GM10847 (cell line): Measurements from ENCODE around the gene FAM204A.

Experiments used
- POLR2A ChIP-seq: IDR thresholded peaks from 2 replicates; pipeline ENCODE4 v1.6.1; 2011; ENCODE audit not compliant: insufficient read length; ENCODE audit errors: extremely low read depth

FAM204A gene

DNA sequence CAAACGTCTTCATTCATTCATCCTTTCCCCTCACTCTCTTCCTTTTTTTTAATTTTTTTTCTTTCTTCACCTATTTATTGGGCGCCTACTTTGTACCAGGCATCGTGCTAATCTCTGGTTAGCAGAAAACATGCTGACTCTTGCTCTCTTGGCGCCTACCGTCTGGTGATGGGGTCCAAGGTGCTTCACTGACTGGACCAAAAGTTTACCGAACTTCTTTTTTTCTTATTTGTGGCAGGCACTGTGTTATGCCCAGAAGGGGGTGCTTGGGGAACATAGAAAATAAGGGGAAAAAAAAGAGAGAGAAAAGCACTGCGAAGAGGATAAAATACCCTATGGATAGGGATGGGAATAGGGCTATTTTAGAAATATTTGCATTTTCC lies 505 bp upstream of the FAM204A start:
- no peak for TF ChIP-seq POLR2A

- TF ChIP-seq POLR2A = no peak
These were observed 1.6 kb downstream of the FAM204A start for GRCh38 chr10:118340486-118340885.

- no peak for TF ChIP-seq POLR2A
These were observed 3.0 kb downstream of the FAM204A start for GRCh38 chr10:118339111-118339510.

DNA sequence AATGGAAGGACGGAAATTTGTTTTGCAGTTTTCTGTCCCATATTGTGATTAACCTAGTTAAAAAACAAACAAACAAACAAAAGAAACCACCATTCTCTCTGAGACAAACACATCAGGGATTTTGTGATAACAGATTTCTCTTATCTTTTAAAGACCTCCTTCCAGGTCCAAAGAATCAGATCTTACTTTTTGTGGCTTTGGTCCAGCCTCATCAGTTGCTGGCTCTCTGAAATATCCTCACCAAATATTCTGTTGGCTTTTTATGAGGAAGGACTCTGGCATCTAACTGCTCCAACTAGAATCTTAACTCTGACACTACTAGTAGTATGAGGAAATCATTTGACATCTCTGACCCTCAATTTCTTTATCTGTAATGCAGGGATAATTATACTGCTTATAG lies 4.8 kb downstream of the FAM204A start:
- no peak for TF ChIP-seq POLR2A

GRCh38 chr10:118333871-118334270 lies 8.3 kb downstream of the FAM204A start:
- no peak for TF ChIP-seq POLR2A

- no peak for TF ChIP-seq POLR2A
These were observed 9.0 kb downstream of the FAM204A start for GRCh38 chr10:118332948-118333710.

GRCh38 chr10:118332236-118332635 lies 9.9 kb downstream of the FAM204A start:
- TF ChIP-seq POLR2A = no peak

GRCh38 chr10:118330295-118331076 lies 11.6 kb downstream of the FAM204A start:
- no peak for TF ChIP-seq POLR2A

DNA sequence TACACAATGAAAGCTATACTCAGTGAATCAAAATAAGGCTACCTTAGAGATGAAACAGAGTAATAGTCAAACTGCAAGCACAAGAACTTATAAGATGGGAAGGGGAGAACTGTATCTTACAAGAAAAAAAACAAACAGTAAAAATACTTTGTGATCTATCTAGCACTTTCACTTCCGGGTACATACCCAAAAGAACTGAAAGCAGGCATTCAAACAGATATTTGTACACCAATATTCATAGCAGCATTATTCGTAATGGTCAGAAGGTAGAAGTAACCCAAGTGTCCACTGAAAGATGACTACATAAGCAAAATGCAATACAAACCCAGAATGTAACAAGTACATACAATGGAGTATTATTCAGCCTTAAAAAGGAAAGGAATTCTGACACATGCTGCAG lies 18.0 kb downstream of the FAM204A start:
- TF ChIP-seq POLR2A = no peak

- TF ChIP-seq POLR2A = no peak
These were observed 20.2 kb downstream of the FAM204A start for GRCh38 chr10:118321724-118322575.

GRCh38 chr10:118315629-118316028 lies 26.5 kb downstream of the FAM204A start:
- no peak for TF ChIP-seq POLR2A

GRCh38 chr10:118314882-118315281 lies 27.2 kb downstream of the FAM204A start:
- no peak for TF ChIP-seq POLR2A

DNA sequence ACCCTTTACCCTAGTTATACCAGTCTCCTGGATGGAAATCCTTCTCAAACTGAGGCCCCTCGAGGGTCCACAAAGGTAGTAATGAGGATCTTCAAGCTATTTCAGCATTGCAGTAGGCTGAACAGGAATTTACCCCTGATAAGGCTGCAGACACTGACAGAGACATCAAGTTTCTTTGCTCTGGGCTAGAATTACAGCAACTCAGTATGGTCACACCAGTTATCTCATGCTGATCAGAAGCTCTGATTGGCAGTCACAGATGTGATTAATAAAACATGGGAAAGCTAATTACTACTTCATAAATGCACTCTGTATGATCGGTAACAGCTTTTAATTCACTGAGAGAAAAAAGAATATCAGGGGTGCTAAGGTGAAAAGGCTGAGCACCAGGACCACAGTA lies 30.6 kb downstream of the FAM204A start:
- TF ChIP-seq POLR2A = no peak

GRCh38 chr10:118310822-118311221 lies 31.3 kb downstream of the FAM204A start:
- no peak for TF ChIP-seq POLR2A

GRCh38 chr10:118309911-118310310 lies 32.2 kb downstream of the FAM204A start:
- TF ChIP-seq POLR2A = no peak

GRCh38 chr10:118308664-118309063 lies 33.5 kb downstream of the FAM204A start:
- TF ChIP-seq POLR2A = no peak

DNA sequence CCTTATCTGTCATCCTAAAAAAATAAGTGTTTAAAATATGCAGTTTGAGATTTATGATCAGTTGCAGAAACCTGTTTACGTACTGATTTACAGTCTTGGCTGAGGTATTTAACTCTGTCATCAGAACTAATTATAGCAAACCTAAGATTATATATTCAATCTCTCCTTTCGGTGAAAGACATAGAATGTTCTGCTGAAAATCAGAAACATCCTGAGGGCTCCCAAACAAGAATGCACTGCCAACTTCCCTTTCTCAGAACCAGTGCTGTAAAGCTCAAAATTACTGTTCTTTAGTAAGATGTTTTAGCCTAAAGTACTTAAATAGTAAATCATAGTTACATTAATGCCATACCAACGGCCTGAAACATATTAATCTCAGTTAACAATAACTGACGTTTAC lies 34.3 kb downstream of the FAM204A start:
- TF ChIP-seq POLR2A = no peak
